Heart right ventricle (tissue), 16 donors: ENCODE measurements around the gene CITED2. TPM values are rescaled to one million over a fixed set of nuclear protein-coding genes. Genes with fewer than 3 reads are reported as not detected.
A peak's percentile ranks its signal among the peaks of the same experiment; 100 is the strongest.

Experiments used
- ATAC-seq, 8 donors: fragments of 200-7000 bp; cut with Tn5 transposase; one replicate each; pipeline ENCODE4 v1.9.1; 2020; ENCODE audit warnings: mild to moderate bottlenecking in 8 of 8, moderate library complexity in 8 of 8, moderate number of reproducible peaks in 1 of 8
- DNase-seq, 2 donors: peaks; one replicate each; pipeline ENCODE4 v3.0.0-alpha.2; 2020
- H3K27ac ChIP-seq, 10 donors: fragments of 200-600 bp; sonication (generic) in 2 of 10; one replicate each; pipeline versions ENCODE4 v1.5.0 to v1.8.0; 2020 to 2022; ENCODE audit warnings: mild to moderate bottlenecking in 3 of 10
- H3K27me3 ChIP-seq, 7 donors: fragments of 200-600 bp; one replicate each; pipeline ENCODE4 v1.8.0; 2021 to 2022; ENCODE audit warnings: mild to moderate bottlenecking in 2 of 7
- H3K36me3 ChIP-seq, 9 donors: fragments of 200-600 bp; sonication (generic) in 1 of 9; one replicate each; pipeline versions ENCODE4 v1.5.0 to v1.8.0; 2020 to 2022; ENCODE audit warnings: mild to moderate bottlenecking in 2 of 9
- H3K4me1 ChIP-seq, 9 donors: fragments of 200-600 bp; sonication (generic) in 1 of 9; one replicate each; pipeline versions ENCODE4 v1.5.0 to v1.8.0; 2020 to 2022; ENCODE audit warnings: mild to moderate bottlenecking in 4 of 9
- H3K4me3 ChIP-seq, 10 donors: fragments of 200-600 bp; sonication (generic) in 2 of 10; one replicate each; pipeline versions ENCODE4 v1.5.0 to v1.8.0; 2020 to 2022; ENCODE audit warnings: mild to moderate bottlenecking in 7 of 10, moderate library complexity in 2 of 10
- H3K9me3 ChIP-seq, 11 donors: fragments of 200-600 bp in 10 of 11; sonication (generic) in 2 of 11; one replicate each; pipeline versions ENCODE4 v1.5.0 to v1.8.0; 2013 to 2022; ENCODE audit warnings: mild to moderate bottlenecking in 2 of 11, control low read depth in 1 of 11, moderate library complexity in 1 of 11
- CTCF ChIP-seq, 9 donors: fragments of 200-600 bp; sonication (generic) in 2 of 9; IDR thresholded peaks; one replicate each; pipeline versions ENCODE4 v1.5.0 to v1.8.0; 2021 to 2022; ENCODE audit warnings: antibody characterized with exemption in 9 of 9, mild to moderate bottlenecking in 5 of 9, moderate library complexity in 1 of 9
- WGBS, 2 donors: extraction: QIAGEN DNeasy Blood & Tissue Kit; methylation state at CpG; one replicate each; pipeline ENCODE4 v1.1.7; 2013; ENCODE audit warnings: inconsistent platforms in 1 of 2; 5-methylcytosine and 5-hydroxymethylcytosine counted together
- intact Hi-C, 10 donors: fragments of 100-400 bp; cut with DNase I; formaldehyde crosslinking; loops; one replicate each; pipeline versions ENCODE4 v1.11.1 to v1.14.2; 2022
- polyA plus RNA-seq, 2 donors: library from polyadenylated mRNA; stranded (reverse); fragments of 200-250 nt; gene quantifications; one replicate each; pipeline ENCODE4 v1.2.3, GENCODE V29; 2013
- total RNA-seq, 10 donors: library from RNA; stranded (reverse); fragmentation: NEBNext Ultra II Directional in 3 of 10; extraction: Animal tissue kit (Norgen Biotek cat#: 25700) in 3 of 10; gene quantifications; one replicate each; pipeline versions ENCODE4 v1.2.1 to v1.2.4, GENCODE V29; 2021 to 2023
- donor health status: Arrhythmogenic right ventricular cardiomyopathy.
- donor health status: ischemic (EF 13 %, LVEDD 7.1; RV severe dilation, severe dysfunction).
- donor health status: healthy with polysubstance abuse.
- donor health status: DM: no; HTN: yes; CAD: no.
- donor health status: DM: no; HTN: no; CAD: no.
- donor health status: ischemic (EF 25% LVEDD 6.9; RV normal size, moderate dysfunction).
- donor health status: ischemic (EF 25% LVEDD 5.7; RV mildly dilated, moderate dysfunction).
- donor health status: healthy.
- donor health status: DM: yes; HTN: yes; CAD: no.
- donor health status: Ischemic cardiomyopathy.
- donor health status: ischemic (EF 35%, LVEDD 5.7; RV mildly dilated, moderate dysfunction).
- donor health status: nonischemic (EF 11% LVEDD 7.7; RV severe dilation, severe dysfunction).
- donor health status: DM: yes; HTN: yes; CAD: no.
- donor health status: PGD.
- donor health status: ischemic (EF 29% LVEDD 5.4; RV normal size, mild dysfunction).
- donor health status: nonischemic (EF 23%, LVEDD 6.1; RV moderate dilation, normal function).

CITED2 gene
- total and polyA plus RNA-seq, 12 donors = 9.9 to 215 (median 148) TPM

GRCh38 chr6:139356924-139357323 lies 17.5 kb downstream of the CITED2 start:
- no peak for DNase-seq
- no peaks in the 10 kb centered on the region for H3K27me3 ChIP-seq
- H3K9me3 ChIP-seq = peaks cover 0 to 9% (median 0%) of the 10 kb centered on the region in 11 donors
- intact Hi-C loops = loop anchor here in 1 of 10 donors (10.0 kb wide), 1 partner anchor 62 kb away; the partner anchor contains the start of gene TXLNB
- no peak overlapping the region for H3K27ac ChIP-seq
- TF ChIP-seq CTCF (IDR thresholded peaks at IDR 0.05) = no peak
- WGBS, 2 donors = 98 to 100% methylated on average over 2 of the region's 2 CpGs
- ATAC-seq = no peak
- H3K4me3 ChIP-seq = no peak overlapping the region
- H3K4me1 ChIP-seq = peaks cover 0 to 10% (median 7%) of the 10 kb centered on the region in 9 donors
- H3K36me3 ChIP-seq = no peaks in the 10 kb centered on the region

- no peak for TF ChIP-seq CTCF (IDR thresholded peaks at IDR 0.05)
- Histone ChIP-seq H3K36me3 (no peaks in the 10 kb centered on the region), H3K27me3 (no peaks in the 10 kb centered on the region), H3K4me1 (peaks cover 0 to 10% (median 7%) of the 10 kb centered on the region in 9 donors), H3K9me3 (peaks cover 0 to 9% (median 0%) of the 10 kb centered on the region in 11 donors), H3K27ac (no peak overlapping the region), H3K4me3 (no peak overlapping the region)
- intact Hi-C loops = loop anchor here in 1 of 10 donors (10.0 kb wide), 1 partner anchor 61 kb away; the partner anchor contains the start of gene TXLNB
- 96 to 98% methylated on average over 7 of the region's 7 CpGs for WGBS, 2 donors
- ATAC-seq (no peak), DNase-seq (no peak)
Measured at GRCh38 chr6:139355777-139356445, 18.5 kb downstream of the CITED2 start.

GRCh38 chr6:139355172-139355571 lies 19.3 kb downstream of the CITED2 start:
- WGBS, 2 donors = 96 to 97% methylated on average over 2 of the region's 2 CpGs
- Histone ChIP-seq H3K27ac (no peak overlapping the region), H3K4me3 (no peak overlapping the region), H3K36me3 (no peaks in the 10 kb centered on the region), H3K27me3 (no peaks in the 10 kb centered on the region), H3K9me3 (peaks cover 0 to 9% (median 0%) of the 10 kb centered on the region in 11 donors), H3K4me1 (peaks cover 0 to 10% (median 7%) of the 10 kb centered on the region in 9 donors)
- ATAC-seq = no peak
- TF ChIP-seq CTCF (IDR thresholded peaks at IDR 0.05) = no peak
- no peak for DNase-seq
- intact Hi-C loops = loop anchor here in 1 of 10 donors (10.0 kb wide), 1 partner anchor 60 kb away; the partner anchor contains the start of gene TXLNB

- DNase-seq (no peak), ATAC-seq (peak in 2 of 8 donors; percentile 48 to 56)
- H3K4me1 ChIP-seq = peaks cover 0 to 10% (median 7%) of the 10 kb centered on the region in 9 donors
- no peak for TF ChIP-seq CTCF (IDR thresholded peaks at IDR 0.05)
- intact Hi-C loops = loop anchor here in 1 of 10 donors (10.0 kb wide), 1 partner anchor 59 kb away; the partner anchor contains the start of gene TXLNB
- WGBS, 2 donors = 36 to 43% methylated on average over 4 of the region's 4 CpGs
- no peak overlapping the region for H3K4me3 ChIP-seq
- peaks cover 0 to 9% (median 0%) of the 10 kb centered on the region in 11 donors for H3K9me3 ChIP-seq
- no peaks in the 10 kb centered on the region for H3K27me3 ChIP-seq
- H3K36me3 ChIP-seq = no peaks in the 10 kb centered on the region
- no peak overlapping the region for H3K27ac ChIP-seq
Measured at GRCh38 chr6:139354189-139354588, 20.3 kb downstream of the CITED2 start.
